Femur (tissue), 1 donor: ENCODE measurements around the gene IFT80.
A peak's percentile ranks its signal among the peaks of the same experiment; 100 is the strongest.

Experiments used
- DNase-seq: peaks from one replicate; pipeline ENCODE4 v3.0.0-alpha.2; 2017

IFT80 gene

GRCh38 chr3:160399125-160400029 lies at the start of gene IFT80, which contains the start of gene SMC4:
Gene IFT80, minus strand, starts transcription at chr3:160399225. Its CDS starts 14,625 bp downstream, at chr3:160384600.
Gene SMC4, plus strand, starts transcription at chr3:160399650. Its CDS starts 1,177 bp downstream, at chr3:160400827.
- DNase-seq, result peak; percentile 98

DNA sequence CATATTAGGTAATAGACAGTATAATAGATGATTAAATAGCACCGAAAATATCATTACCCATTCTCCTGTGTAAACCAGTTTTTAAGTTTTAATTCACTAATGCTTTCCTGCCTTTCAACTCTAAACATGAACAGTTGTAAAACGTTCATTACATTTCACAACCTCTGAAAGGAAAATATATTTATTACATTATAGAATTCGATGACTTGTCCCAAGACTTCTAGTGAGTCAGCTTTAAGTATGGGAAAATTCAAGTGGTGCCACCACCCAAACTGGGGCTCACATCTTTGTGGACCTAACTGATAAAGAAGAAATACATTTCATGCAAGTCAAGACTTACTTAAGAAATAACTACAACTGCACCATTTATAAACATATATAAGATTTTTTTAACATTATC lies 48.5 kb upstream of the IFT80 start:
- DNase-seq, result no peak

GRCh38 chr3:160446522-160447056 lies 47.6 kb upstream of the IFT80 start:
- DNase-seq, result no peak

- no peak for DNase-seq
Observed at GRCh38 chr3:160445854-160446253, 46.8 kb upstream of the IFT80 start.

DNA sequence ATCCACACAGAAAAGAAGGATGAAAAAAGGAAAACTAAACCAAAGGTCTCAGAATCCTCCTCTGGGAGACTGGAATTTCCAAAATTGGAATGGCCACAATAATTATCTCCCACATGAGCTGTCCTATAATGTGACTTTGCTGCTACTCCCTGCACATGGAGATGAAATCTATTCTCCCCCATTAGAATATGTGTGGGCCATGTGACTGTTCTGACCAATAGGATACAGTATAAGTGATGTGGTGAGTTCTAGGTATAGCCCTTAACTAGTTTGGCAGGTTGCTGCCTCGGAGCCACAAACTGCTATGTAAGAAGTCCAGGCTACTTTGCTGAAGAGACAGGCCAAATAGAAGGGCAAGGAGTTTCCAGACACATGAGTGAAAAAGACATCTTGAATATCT lies 45.4 kb upstream of the IFT80 start:
- no peak for DNase-seq

GRCh38 chr3:160440687-160441086 lies 41.7 kb upstream of the IFT80 start:
- no peak for DNase-seq

DNA sequence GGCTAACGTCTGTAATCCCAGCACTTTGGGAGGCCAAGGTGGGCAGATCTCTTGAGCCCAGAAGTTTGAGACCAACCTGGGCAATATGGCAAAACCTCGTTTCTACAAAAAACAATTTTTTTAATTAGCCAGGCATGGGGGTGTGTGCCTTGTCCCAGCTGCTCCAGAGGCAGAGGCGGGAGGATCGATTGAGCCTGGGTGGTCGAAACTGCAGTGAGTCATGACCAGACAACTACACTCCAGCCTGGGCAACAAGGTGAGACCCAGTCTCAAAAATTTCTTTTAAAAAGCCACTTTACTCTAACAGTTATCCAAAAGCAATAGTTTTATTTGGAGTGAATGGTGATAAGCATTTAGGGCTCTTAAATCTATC lies 38.0 kb upstream of the IFT80 start:
- no peak for DNase-seq

DNA sequence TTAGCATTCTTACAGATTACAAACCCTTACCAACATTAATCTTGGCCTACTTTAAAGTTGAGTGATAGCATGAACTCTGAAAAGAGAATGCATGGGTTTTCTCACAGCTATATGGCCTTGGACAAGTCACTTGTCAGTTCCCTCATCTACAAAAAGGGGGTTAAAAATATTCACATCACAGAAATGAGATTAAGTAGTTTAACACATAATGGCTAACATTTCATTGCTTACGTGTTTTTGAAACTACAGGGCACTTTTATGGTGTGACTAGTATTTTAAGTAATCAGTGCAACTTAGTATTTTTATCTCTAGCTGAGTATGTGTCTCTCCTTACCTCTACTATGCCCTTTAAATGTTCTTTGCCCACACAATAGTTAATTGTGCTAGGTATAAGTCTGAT lies 36.7 kb upstream of the IFT80 start:
- no peak for DNase-seq

GRCh38 chr3:160435095-160435494 lies 36.1 kb upstream of the IFT80 start:
- no peak for DNase-seq

DNA sequence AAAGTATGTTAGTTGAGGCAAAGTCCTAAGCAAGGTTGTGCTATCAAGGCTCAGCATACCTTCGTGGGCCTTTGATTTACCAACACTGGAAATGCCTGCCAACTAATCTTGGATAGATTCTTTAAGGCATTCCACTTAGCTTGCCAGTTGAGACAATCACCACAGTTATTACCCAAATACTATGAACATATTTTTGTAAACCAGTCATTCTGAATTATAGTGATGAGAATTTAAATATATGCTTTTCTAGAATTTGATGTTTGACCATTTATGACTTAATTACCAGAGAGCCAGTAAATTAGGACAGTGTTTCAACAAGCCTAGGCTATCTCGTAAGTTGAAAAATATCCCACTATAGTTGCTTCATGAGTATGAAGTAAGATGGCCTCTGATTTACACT lies 35.0 kb upstream of the IFT80 start:
- no peak for DNase-seq

GRCh38 chr3:160427832-160428424 lies 28.9 kb upstream of the IFT80 start:
- DNase-seq, result no peak

- DNase-seq, result no peak
Observed at GRCh38 chr3:160417311-160417710, 18.3 kb upstream of the IFT80 start.

GRCh38 chr3:160413613-160414248 lies 14.7 kb upstream of the IFT80 start:
- DNase-seq, result peak; percentile 74

- no peak for DNase-seq
Observed at GRCh38 chr3:160412477-160412876, 13.5 kb upstream of the IFT80 start.

- no peak for DNase-seq
Observed at GRCh38 chr3:160409812-160410610, 11.0 kb upstream of the IFT80 start.

DNA sequence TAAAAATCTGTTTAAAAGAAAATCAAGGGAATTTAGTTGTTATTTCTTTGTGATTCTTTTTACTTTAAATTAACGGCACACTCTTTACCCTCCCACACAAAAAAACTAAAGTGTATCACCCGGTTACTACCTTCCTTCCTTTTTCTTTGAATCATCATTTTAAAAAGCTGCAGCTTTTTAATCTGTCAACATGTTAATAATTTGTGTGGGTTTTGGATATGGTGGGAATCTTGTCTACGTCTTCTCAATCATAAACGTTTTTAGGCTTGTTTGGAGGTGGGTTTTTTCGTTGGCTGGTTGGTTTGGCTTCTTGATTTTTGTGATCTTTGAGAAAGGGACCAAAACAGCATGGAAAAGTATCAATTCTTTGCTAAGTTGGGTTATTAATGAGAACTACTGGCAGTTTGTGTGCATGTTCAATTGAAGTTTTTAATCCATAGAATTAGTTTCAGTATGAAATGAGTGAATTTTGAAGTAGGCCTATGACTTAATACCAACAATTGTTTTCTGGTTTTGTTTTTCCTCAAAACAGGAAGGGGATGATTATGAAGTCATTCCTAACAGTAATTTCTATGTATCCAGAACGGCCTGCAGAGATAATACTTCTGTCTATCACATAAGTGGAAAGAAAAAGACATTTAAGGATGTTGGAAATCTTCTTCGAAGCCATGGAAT lies 4.9 kb upstream of the IFT80 start:
- no peak for DNase-seq

- no peak for DNase-seq
Observed at GRCh38 chr3:160403028-160403545, 4.1 kb upstream of the IFT80 start.

DNA sequence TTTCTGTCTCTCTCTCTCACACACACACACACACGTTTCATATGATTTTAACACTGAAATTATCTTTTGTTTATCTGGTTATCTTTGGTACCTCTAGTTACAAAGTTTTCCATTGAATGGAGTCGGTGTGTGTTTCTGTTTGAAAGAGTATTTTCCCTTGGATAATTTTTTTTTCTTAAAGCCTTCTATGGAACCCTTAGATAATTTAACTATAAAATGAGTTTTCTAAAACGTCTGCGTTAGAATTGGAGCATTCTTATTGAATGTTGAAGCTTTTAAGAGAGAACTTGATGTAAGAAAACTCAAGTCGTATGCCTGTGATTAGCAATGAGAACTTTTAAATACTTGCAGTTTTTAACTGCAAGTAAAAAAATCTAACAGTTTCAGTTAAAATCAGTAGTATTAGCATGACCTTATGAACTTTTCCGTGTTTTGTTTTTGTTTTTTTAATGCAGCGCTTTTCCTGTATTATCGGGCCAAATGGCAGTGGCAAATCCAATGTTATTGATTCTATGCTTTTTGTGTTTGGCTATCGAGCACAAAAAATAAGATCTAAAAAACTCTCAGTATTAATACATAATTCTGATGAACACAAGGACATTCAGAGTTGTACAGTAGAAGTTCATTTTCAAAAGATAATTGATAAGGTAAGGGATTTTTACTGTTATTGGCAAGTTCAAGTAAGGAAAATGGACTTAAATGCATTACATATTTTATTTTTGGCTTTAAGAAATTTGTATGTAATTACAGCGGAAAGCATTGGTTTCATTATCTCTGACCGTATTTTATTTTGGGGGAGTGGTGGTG lies 3.4 kb upstream of the IFT80 start:
- DNase-seq, result no peak

GRCh38 chr3:160401291-160402095 lies 2.5 kb upstream of the IFT80 start:
- peak; percentile 54 for DNase-seq

- peak; percentile 32 for DNase-seq
Observed at GRCh38 chr3:160400702-160401150, 1.7 kb upstream of the IFT80 start.
